GM19099 (cell line): Measurements from ENCODE around the gene PRKG1.

Experiments
- POLR2A ChIP-seq: IDR thresholded peaks from 3 replicates; pipeline ENCODE4 v1.6.1; 2011; ENCODE audit warnings: low read depth; ENCODE audit not compliant: insufficient read length; ENCODE audit errors: extremely low read depth

Gene PRKG1

GRCh38 chr10:51170518-51171245 lies 96.4 kb downstream of the PRKG1 start:
- no peak for TF ChIP-seq POLR2A

GRCh38 chr10:51171946-51172345 lies 97.7 kb downstream of the PRKG1 start:
- no peak for TF ChIP-seq POLR2A

DNA sequence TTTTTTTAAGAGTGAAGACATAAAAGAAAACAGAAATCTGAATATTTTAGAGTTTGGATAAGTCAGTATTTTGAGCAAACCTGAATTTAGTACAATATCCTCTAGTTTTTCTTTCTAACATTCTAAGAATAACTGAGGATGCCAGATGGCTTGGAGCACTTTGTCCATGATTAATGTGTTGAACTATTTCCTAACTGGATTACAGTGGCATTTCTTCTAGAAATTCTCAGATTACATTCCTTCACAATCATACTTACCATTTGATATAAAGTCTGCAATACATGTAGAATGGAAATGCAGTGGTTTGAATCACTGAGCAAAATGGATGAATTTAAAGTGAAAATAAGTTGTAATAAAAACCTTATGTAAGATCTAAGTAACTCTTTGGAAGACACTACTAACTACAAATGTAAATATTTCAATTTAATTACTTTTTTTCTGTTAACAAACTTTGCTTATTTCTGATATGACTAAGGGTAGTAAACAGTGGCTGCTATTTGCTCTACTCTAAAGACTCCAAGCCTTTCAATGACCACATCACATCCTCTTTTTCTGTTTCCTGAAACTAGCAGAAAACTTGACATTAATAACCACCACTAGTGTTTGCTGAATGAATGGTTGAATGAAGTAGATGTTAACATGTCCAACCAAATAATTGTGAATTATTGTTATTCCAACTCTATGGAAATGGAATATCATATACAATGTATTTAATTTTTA lies 102.8 kb downstream of the PRKG1 start:
- no peak for TF ChIP-seq POLR2A

- TF ChIP-seq POLR2A, result no peak
Measured at GRCh38 chr10:51178634-51179033, 104.3 kb downstream of the PRKG1 start.

- no peak for TF ChIP-seq POLR2A
Measured at GRCh38 chr10:51180141-51180540, 105.9 kb downstream of the PRKG1 start.

DNA sequence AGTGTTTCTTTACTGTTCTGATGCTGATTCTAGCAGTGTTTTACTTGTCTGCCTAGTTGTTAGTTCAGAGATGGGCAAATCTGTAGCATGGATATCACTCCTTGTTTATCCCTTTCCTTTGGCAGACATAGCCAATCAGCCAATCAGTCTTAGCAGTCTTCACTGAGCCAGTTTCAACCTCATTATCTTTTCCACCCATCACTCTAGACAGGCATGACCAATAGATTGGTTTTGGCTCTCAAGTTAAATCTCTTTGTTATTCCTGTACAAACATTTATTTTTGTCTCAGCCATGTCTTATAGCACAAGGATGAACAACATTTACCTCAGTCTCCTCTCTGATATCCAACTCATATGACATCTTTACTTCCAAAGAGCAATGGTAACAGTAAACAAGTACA lies 109.5 kb downstream of the PRKG1 start:
- TF ChIP-seq POLR2A, result no peak

- no peak for TF ChIP-seq POLR2A
Measured at GRCh38 chr10:51186361-51186760, 112.1 kb downstream of the PRKG1 start.

DNA sequence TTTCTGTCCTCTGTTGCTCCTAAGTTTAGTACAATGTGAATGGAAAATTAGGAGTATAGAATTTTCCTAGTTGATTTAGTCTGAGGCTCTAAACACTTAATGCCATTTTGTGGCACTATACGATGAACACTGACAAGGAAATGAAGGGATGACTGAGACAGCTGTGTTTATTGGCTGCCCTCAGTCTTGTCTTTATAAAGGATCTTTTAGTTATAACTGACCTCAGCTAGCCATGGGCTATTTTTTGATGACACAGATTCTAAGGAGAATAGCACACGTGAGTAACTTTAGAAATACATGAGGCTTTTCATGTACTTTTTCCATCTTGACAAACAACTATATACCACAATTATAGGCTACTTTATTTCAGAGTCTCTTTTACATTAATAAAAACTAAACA lies 113.7 kb downstream of the PRKG1 start:
- TF ChIP-seq POLR2A, result no peak

DNA sequence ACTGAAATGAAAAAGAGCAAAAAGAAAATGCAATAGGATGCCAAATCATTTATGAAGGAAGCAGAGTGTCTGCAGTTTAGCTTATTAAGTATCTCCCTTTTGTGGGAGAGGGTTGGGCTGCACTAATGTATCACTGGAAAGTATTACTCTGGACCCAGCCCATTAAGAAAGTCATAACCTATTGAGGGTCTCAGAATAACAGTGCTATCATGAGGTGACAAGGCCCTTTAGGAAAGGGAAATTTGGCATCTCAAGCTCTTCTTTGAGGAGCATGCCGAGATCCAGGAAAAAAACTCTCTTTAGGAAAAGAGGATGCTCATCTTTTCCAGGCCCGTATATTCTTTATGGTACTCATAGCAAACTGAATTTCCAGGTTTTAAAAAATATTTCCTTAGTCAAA lies 114.6 kb downstream of the PRKG1 start:
- TF ChIP-seq POLR2A, result no peak

DNA sequence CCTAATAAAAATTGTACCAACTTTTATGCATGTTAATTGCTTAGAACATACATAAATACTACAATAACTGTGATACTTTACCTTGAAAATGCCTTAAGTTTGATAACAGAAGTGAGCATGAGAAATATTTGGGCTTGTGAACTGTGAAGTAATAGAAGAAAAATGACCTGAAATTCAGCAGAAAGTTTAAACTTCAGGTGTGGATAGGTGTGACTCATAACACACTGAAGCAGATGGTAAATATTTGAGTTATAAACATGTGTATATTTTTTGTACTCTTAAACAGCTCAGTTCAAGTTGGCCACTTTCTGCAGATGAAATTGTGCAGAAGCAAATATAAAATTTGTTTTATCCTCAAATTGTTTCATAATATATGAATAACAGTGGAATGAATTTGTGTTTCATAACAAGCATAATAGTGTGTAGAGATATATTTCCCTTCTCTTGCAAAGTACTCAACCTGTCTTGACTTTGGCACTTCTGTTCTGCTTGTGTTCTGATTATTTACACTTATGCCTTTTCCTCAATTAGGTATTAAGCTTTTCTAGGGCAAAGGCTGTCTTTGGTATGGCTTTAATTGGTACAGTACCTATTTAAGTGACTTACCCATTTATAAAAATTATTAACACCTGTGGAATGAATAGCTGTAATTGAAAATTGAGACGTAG lies 122.4 kb downstream of the PRKG1 start:
- no peak for TF ChIP-seq POLR2A

DNA sequence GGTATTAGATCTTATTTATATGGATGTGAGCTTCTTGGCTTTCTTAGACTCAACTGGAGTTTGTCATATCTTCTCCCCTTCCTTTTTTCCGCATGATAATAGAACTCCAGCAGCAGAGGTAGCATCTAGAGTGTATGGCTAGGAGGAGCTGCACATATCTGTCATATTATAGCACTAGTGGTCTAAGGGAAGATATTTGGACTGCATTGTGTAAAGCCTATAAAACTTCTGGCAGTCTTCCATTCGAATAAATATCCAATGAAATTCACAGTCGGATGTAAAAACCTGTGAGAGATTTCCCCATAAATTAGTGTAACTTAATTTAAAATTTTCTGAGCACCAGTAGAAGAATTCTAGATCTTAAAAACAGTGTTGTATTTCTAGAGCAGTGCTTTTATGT lies 123.9 kb downstream of the PRKG1 start:
- no peak for TF ChIP-seq POLR2A

DNA sequence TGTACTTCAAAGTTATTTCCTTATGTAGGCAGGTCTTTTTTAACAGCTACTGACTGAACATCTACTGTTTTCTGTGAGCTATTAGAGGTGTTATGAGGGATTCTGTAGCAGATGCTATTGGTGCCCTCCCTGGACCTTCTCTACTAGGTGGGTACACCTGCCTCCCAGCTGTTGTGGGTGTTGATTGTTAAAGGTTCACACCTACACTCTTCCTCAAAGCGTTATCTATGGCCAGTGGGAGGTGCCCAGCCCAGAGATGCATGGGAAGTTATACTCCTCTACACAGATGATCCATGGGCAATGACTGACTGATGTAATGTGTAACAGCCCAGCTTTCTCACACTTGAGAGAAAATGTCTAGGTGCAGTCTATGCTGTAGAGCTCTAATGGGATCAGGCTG lies 127.7 kb downstream of the PRKG1 start:
- TF ChIP-seq POLR2A, result no peak

DNA sequence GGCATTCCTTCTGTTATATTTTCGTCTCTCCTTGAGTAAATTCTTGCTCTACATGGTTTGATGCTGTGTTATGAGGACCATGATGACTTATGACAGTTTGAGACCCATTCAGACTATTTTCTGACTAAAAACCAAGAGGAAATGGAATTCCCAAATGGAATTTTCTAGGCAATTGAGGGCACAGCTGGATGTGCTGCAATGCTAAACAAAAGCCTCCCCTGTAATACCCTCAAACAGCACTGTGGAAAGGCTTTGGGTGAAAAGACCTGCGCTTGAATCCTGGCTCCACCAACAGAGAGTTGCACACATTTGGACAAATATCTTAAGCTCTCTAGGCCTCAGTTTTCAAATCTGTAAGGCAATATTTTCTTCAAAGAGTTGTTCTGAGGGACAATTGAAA lies 129.1 kb downstream of the PRKG1 start:
- TF ChIP-seq POLR2A, result no peak

DNA sequence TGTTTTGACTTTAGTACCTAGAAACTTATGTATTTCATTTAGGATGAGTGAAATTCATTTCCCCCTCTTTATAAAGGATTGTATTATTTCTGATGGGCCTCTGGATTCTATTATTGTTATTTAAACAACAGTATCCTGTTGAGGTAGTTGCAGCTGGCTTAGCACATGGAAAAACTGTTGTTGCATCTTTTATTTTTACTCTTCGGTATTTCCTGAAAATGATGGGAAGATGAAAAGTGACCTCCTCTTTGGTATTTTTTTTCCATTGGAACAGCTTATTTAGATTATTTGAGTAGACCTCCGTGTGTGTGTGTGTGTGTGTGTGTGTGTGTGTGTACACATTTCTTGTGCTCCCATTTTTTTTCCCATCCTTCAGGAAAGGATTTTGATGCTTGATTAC lies 129.8 kb downstream of the PRKG1 start:
- TF ChIP-seq POLR2A, result no peak

GRCh38 chr10:51204701-51205100 lies 130.4 kb downstream of the PRKG1 start:
- no peak for TF ChIP-seq POLR2A

DNA sequence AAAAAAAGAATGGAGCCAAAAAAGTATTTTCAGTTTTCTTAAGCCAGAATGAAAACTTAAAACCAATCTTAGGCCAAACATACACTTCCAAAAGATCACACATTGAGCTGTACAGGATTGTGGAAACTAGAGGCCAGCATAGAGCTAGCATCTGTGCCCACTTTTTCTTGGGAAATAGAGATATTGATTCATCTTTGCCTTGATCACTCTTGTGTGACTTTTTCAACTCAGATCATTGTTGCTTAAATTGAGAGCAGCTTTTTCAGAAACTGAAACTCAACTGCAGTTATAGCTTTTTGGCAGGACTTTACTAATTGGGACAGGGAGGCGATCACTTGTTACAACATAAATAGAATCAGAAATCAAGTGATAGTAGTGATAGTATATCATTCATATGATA lies 132.2 kb downstream of the PRKG1 start:
- TF ChIP-seq POLR2A, result no peak
